Ovary (tissue), 9 donors: ENCODE measurements around the gene FGFR2. TPM values are rescaled to one million over a fixed set of nuclear protein-coding genes. Genes with fewer than 3 reads are reported as not detected.

Experiments
- DNase-seq, 5 donors: peaks; one replicate each; pipeline ENCODE4 v3.0.0-alpha.2; 2019 to 2020
- H3K27ac ChIP-seq, 2 donors: fragments of 200-600 bp; one replicate each; pipeline versions ENCODE4 v1.5.1 to v1.8.0; 2019 to 2022
- H3K27me3 ChIP-seq: fragments of 200-600 bp; one replicate; pipeline ENCODE4 v1.8.0; 2022
- H3K36me3 ChIP-seq: fragments of 200-600 bp; sonication (generic); one replicate; pipeline ENCODE4 v1.5.1; 2019
- H3K4me1 ChIP-seq: one replicate; pipeline ENCODE4 v1.8.1; 2013; ENCODE audit warnings: mild to moderate bottlenecking, moderate library complexity; ENCODE audit not compliant: insufficient read depth
- H3K4me3 ChIP-seq: fragments of 200-600 bp; sonication (generic); one replicate; pipeline ENCODE4 v1.5.1; 2017
- H3K9me3 ChIP-seq, 2 donors: fragments of 200-600 bp in 1 of 2; sonication (generic) in 1 of 2; one replicate each; pipeline versions ENCODE4 v1.5.1 to v1.8.1; 2013 to 2019; ENCODE audit warnings: mild to moderate bottlenecking in 1 of 2, moderate library complexity in 1 of 2
- CTCF ChIP-seq, 3 donors: fragments of 450-650 bp in 2 of 3; fragments of 200-600 bp in 1 of 3; IDR thresholded peaks; one replicate each; pipeline versions ENCODE4 v1.5.1 to v1.8.0; 2016 to 2022; ENCODE audit warnings: antibody characterized with exemption in 3 of 3, mild to moderate bottlenecking in 1 of 3
- EP300 ChIP-seq: sonication (generic); formaldehyde crosslinking; IDR thresholded peaks from one replicate; pipeline ENCODE4 v1.6.1; 2017; ENCODE audit warnings: antibody characterized with exemption
- POLR2A ChIP-seq: fragments of 450-650 bp; IDR thresholded peaks from one replicate; pipeline ENCODE4 v1.6.1; 2017; ENCODE audit warnings: antibody characterized with exemption, mild to moderate bottlenecking, moderate library complexity
- WGBS, 3 donors: extraction: QIAGEN DNeasy Blood & Tissue Kit in 1 of 3; methylation state at CpG; one replicate each; pipeline versions ENCODE4 v1.1.5 to v1.1.7; 2013 to 2017; 5-methylcytosine and 5-hydroxymethylcytosine counted together
- intact Hi-C, 4 donors: fragments of 100-400 bp; cut with DNase I; formaldehyde crosslinking; loops; one replicate each; pipeline versions ENCODE4 v1.11.0 to v1.15.1; 2022 to 2023
- polyA plus RNA-seq, 2 donors: library from polyadenylated mRNA; stranded (reverse); fragments of 200-250 nt in 1 of 2; fragments of 350-450 nt in 1 of 2; fragmentation: Illumina TruSeq in 1 of 2; extraction: RNeasy Lipid Tissue Mini Kit (QIAGEN cat#74804) in 1 of 2; gene quantifications; one replicate each; pipeline ENCODE4 v1.2.3, GENCODE V29; 2013 to 2014
- total RNA-seq, 7 donors: library from RNA; depleted of rRNA in 2 of 7; stranded (reverse); fragments of >200 nt in 2 of 7; fragmentation: NEBNext Ultra II Directional in 3 of 7; extraction: Animal tissue kit (Norgen Biotek cat#: 25700) in 3 of 7; gene quantifications; one replicate each; pipeline versions ENCODE4 v1.1.0 to v1.2.4, GENCODE V29; 2016 to 2023
- donor health status: DM: no; HTN: no; CAD: no; lungs with moderate emphysema.
- donor health status: DM: no; HTN: no; CAD: no.
- donor health status: Bipolar disorder and iron deficiency.
- donor health status: DM: yes; HTN: yes; CAD: no.
- donor health status: DM: no; HTN: no; CAD: no.
- donor health status: DM: yes; HTN: yes; CAD: no.

FGFR2 gene
- total and polyA plus RNA-seq, 9 donors, result 8.8 to 52.2 (median 26.5) TPM

DNA sequence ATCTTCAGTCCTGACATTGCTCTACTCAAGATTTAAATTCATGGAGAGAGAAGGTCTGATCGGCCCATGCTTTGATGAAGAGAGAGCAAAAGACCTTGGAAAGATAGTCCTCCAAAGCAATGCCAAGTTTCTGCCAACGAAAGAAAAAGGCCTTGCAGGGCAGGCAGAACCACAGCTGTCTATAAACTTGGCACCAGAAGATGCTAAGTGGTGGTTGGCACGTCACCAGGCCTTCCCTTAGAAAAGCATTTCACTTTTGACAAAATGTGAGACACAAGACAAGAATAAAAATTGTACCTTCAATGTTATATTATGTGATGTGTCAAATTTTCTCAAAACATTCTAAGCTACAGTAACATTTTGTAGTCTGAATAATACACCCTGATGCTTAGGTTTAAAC is 42.0 kb upstream of the FGFR2 start:
- DNase-seq, result no peak

GRCh38 chr10:121639416-121639815 is 41.2 kb upstream of the FGFR2 start:
- Histone ChIP-seq H3K4me1 (no peaks in the 10 kb centered on the region), H3K27me3 (no peaks in the 10 kb centered on the region), H3K9me3 (no peaks in the 10 kb centered on the region), H3K4me3 (no peak overlapping the region), H3K36me3 (no peaks in the 10 kb centered on the region), H3K27ac (no peak overlapping the region)
- intact Hi-C loops, result no loop called here
- TF ChIP-seq EP300 (no peak), CTCF (IDR thresholded peaks at IDR 0.05) (no peak), POLR2A (no peak)
- DNase-seq, result no peak

More for the DNA sequence above, 42.0 kb upstream of the FGFR2 start:
- no peaks in the 10 kb centered on the region for H3K27me3 ChIP-seq
- no peak overlapping the region for H3K27ac ChIP-seq
- intact Hi-C loops, result no loop called here
- H3K4me3 ChIP-seq, result no peak overlapping the region
- no peaks in the 10 kb centered on the region for H3K36me3 ChIP-seq
- WGBS, 3 donors, result 41 to 64% (median 45%) methylated on average over 3 of the region's 3 CpGs
- no peaks in the 10 kb centered on the region for H3K4me1 ChIP-seq
- TF ChIP-seq CTCF (IDR thresholded peaks at IDR 0.05) (no peak), POLR2A (no peak), EP300 (no peak)
- H3K9me3 ChIP-seq, result no peaks in the 10 kb centered on the region

DNA sequence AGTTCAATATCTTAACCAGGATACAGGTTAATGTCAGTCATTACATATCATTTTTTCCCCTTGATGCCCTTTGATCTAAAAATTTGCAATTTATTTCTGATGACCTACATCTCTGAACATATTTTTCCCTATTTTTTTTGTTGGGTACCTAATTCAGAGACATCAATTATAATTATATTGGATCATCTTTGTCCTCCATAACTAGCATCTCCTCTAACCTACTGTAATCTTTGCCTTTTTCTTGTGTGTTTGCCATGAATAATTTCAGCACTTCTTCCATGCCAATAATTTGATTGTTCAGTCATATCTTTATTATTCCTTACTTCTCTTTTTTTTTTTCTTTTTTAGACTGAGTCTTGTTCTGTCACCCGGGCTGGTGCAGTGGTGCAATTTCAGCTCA is 39.2 kb upstream of the FGFR2 start:
- no peaks in the 10 kb centered on the region for H3K9me3 ChIP-seq
- no peak for DNase-seq
- no peaks in the 10 kb centered on the region for H3K36me3 ChIP-seq
- H3K27me3 ChIP-seq, result no peaks in the 10 kb centered on the region
- no peak overlapping the region for H3K4me3 ChIP-seq
- TF ChIP-seq EP300, result no peak
- intact Hi-C loops, result no loop called here
- no peak overlapping the region for H3K27ac ChIP-seq
- 96 to 98% (median 97%) methylated on average over 1 of the region's 1 CpG for WGBS, 3 donors
- no peaks in the 10 kb centered on the region for H3K4me1 ChIP-seq

GRCh38 chr10:121633056-121633455 is 34.8 kb upstream of the FGFR2 start:
- Histone ChIP-seq H3K4me3 (no peak overlapping the region), H3K4me1 (no peaks in the 10 kb centered on the region), H3K27me3 (no peaks in the 10 kb centered on the region), H3K36me3 (no peaks in the 10 kb centered on the region), H3K9me3 (no peaks in the 10 kb centered on the region), H3K27ac (no peak overlapping the region)
- intact Hi-C loops, result no loop called here
- WGBS, 3 donors, result 71 to 85% (median 80%) methylated on average over 5 of the region's 5 CpGs
- TF ChIP-seq POLR2A (no peak), CTCF (IDR thresholded peaks at IDR 0.05) (no peak), EP300 (no peak)
- no peak for DNase-seq

GRCh38 chr10:121631365-121632029 is 33.3 kb upstream of the FGFR2 start:
- no peak overlapping the region for H3K4me3 ChIP-seq
- H3K27ac ChIP-seq, result no peak overlapping the region
- WGBS, 3 donors, result 44 to 59% (median 48%) methylated on average over 8 of the region's 8 CpGs
- no peaks in the 10 kb centered on the region for H3K27me3 ChIP-seq
- no peaks in the 10 kb centered on the region for H3K4me1 ChIP-seq
- H3K9me3 ChIP-seq, result no peaks in the 10 kb centered on the region
- no peaks in the 10 kb centered on the region for H3K36me3 ChIP-seq
- DNase-seq, result no peak
- no peak for TF ChIP-seq POLR2A
- intact Hi-C loops, result no loop called here
